SK-N-MC (cell line): ENCODE results near the gene CACNA1S.

Experiments used
- EZH2 ChIP-seq: fragments of 200-600 bp; sonication (generic); IDR thresholded peaks from one replicate; pipeline ENCODE4 v1.6.1; 2017; ENCODE audit warnings: antibody characterized with exemption
- FOXP2 ChIP-seq: optimal IDR thresholded peaks from 2 replicates; pipeline ENCODE3; 2011; ENCODE audit warnings: mild to moderate bottlenecking, moderate library complexity; ENCODE audit not compliant: insufficient read depth; ENCODE audit errors: extremely low read length, control extremely low read depth
- POLR2AphosphoS5 ChIP-seq: IDR thresholded peaks from 2 replicates; pipeline ENCODE4 v1.6.1; 2012; ENCODE audit warnings: mild to moderate bottlenecking, low read depth, low read length, borderline replicate concordance

GRCh38 chr1:201059871-201060555, 52.2 kb downstream of the CACNA1S start:
- no peak for TF ChIP-seq EZH2
- TF ChIP-seq POLR2AphosphoS5: no peak
- TF ChIP-seq FOXP2: no peak
